GM23338 (cell line): ENCODE results near the gene IGSF21.

ENCODE experiments used
- CREB1 ChIP-seq: fragments of 250-450 bp; sonication (Bioruptor Pico); IDR thresholded peaks from 2 replicates; pipeline ENCODE4 v1.5.0; 2020; ENCODE audit warnings: low read depth, mild to moderate bottlenecking, moderate library complexity
- CTCF ChIP-seq, 2 experiments: fragments of 200-600 bp in 1 of 2; sonication (generic) in 1 of 2; conservative IDR thresholded peaks; 2 replicates each; pipeline versions ENCODE4 v1.5.1 to v1.6.1; 2016 to 2017; ENCODE audit warnings: antibody characterized with exemption in 2 of 2, low read depth in 2 of 2, mild to moderate bottlenecking in 2 of 2, moderate library complexity in 1 of 2
- EZH2 ChIP-seq: fragments of 200-600 bp; sonication (generic); IDR thresholded peaks from one replicate; pipeline ENCODE4 v1.8.0; 2017; ENCODE audit warnings: antibody characterized with exemption, mild to moderate bottlenecking, low read depth; ENCODE audit not compliant: unreplicated experiment
- EZH2phosphoT487 ChIP-seq: fragments of 200-600 bp; sonication (generic); IDR thresholded peaks from one replicate; pipeline ENCODE4 v1.8.1; 2018; ENCODE audit warnings: antibody characterized with exemption; ENCODE audit not compliant: unreplicated experiment
- JUNB ChIP-seq: IDR thresholded peaks from one replicate; pipeline ENCODE4 v1.6.1; 2016; ENCODE audit warnings: antibody characterized with exemption; ENCODE audit not compliant: unreplicated experiment
- NANOG ChIP-seq: IDR thresholded peaks from 2 replicates; pipeline ENCODE4 v1.6.1; 2016; ENCODE audit warnings: antibody characterized with exemption, borderline replicate concordance
- POLR2AphosphoS5 ChIP-seq: IDR thresholded peaks from 2 replicates; pipeline ENCODE4 v1.6.1; 2016; ENCODE audit warnings: antibody characterized with exemption, low read depth
- ZNF114 ChIP-seq: fragments of 250-450 bp; sonication (Bioruptor Pico); IDR thresholded peaks from 2 replicates; pipeline ENCODE4 v1.5.0; 2020; ENCODE audit warnings: mild to moderate bottlenecking, moderate library complexity
- ZNF331 ChIP-seq: fragments of 250-450 bp; sonication (Bioruptor Pico); IDR thresholded peaks from 2 replicates; pipeline ENCODE4 v1.5.0; 2020; ENCODE audit warnings: low read depth, mild to moderate bottlenecking, moderate library complexity
- TF ChIP-seq, protein P1 (sequence below): IDR thresholded peaks from one replicate; pipeline ENCODE4 v1.6.1; 2018; ENCODE audit warnings: antibody characterized with exemption; ENCODE audit not compliant: unreplicated experiment
- TF ChIP-seq, protein P2 (sequence below): fragments of 250-450 bp; sonication (Bioruptor Pico); IDR thresholded peaks from 2 replicates; pipeline ENCODE4 v1.5.0; 2020; ENCODE audit warnings: mild to moderate bottlenecking, moderate library complexity

DNA sequence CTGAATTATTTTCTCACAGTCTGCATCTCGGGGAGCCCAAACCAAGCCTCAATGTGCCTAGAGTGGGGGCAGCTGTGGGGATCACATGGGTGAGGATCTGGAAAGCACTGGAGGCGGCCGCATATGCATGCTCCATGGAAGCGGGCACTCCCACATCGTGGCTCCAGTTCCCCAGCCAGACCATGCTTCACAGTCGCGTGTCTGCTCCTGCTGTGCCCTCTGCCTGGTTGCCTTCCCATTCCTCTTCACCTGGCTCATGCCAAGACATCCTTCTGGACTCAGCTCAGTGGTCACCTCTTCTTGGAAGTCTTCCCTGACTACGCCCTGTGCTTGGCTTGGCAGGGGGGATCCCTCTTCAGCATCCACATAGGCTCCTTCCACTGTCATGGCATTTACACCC is 32.8 kb downstream of the IGSF21 start:
- TF ChIP-seq EZH2, result no peak
- no peak for TF ChIP-seq CREB1 (CRISPR knock-in tag)
- no peak for TF ChIP-seq CTCF (conservative IDR thresholded peaks at IDR 0.05; ENCODE audit: low read depth in 2 of 2)
- no peak for TF ChIP-seq POLR2AphosphoS5
- TF ChIP-seq, protein P1, sequence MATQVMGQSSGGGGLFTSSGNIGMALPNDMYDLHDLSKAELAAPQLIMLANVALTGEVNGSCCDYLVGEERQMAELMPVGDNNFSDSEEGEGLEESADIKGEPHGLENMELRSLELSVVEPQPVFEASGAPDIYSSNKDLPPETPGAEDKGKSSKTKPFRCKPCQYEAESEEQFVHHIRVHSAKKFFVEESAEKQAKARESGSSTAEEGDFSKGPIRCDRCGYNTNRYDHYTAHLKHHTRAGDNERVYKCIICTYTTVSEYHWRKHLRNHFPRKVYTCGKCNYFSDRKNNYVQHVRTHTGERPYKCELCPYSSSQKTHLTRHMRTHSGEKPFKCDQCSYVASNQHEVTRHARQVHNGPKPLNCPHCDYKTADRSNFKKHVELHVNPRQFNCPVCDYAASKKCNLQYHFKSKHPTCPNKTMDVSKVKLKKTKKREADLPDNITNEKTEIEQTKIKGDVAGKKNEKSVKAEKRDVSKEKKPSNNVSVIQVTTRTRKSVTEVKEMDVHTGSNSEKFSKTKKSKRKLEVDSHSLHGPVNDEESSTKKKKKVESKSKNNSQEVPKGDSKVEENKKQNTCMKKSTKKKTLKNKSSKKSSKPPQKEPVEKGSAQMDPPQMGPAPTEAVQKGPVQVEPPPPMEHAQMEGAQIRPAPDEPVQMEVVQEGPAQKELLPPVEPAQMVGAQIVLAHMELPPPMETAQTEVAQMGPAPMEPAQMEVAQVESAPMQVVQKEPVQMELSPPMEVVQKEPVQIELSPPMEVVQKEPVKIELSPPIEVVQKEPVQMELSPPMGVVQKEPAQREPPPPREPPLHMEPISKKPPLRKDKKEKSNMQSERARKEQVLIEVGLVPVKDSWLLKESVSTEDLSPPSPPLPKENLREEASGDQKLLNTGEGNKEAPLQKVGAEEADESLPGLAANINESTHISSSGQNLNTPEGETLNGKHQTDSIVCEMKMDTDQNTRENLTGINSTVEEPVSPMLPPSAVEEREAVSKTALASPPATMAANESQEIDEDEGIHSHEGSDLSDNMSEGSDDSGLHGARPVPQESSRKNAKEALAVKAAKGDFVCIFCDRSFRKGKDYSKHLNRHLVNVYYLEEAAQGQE, result no peak
- TF ChIP-seq EZH2phosphoT487, result no peak
- no peak for TF ChIP-seq JUNB
- TF ChIP-seq, protein P2, sequence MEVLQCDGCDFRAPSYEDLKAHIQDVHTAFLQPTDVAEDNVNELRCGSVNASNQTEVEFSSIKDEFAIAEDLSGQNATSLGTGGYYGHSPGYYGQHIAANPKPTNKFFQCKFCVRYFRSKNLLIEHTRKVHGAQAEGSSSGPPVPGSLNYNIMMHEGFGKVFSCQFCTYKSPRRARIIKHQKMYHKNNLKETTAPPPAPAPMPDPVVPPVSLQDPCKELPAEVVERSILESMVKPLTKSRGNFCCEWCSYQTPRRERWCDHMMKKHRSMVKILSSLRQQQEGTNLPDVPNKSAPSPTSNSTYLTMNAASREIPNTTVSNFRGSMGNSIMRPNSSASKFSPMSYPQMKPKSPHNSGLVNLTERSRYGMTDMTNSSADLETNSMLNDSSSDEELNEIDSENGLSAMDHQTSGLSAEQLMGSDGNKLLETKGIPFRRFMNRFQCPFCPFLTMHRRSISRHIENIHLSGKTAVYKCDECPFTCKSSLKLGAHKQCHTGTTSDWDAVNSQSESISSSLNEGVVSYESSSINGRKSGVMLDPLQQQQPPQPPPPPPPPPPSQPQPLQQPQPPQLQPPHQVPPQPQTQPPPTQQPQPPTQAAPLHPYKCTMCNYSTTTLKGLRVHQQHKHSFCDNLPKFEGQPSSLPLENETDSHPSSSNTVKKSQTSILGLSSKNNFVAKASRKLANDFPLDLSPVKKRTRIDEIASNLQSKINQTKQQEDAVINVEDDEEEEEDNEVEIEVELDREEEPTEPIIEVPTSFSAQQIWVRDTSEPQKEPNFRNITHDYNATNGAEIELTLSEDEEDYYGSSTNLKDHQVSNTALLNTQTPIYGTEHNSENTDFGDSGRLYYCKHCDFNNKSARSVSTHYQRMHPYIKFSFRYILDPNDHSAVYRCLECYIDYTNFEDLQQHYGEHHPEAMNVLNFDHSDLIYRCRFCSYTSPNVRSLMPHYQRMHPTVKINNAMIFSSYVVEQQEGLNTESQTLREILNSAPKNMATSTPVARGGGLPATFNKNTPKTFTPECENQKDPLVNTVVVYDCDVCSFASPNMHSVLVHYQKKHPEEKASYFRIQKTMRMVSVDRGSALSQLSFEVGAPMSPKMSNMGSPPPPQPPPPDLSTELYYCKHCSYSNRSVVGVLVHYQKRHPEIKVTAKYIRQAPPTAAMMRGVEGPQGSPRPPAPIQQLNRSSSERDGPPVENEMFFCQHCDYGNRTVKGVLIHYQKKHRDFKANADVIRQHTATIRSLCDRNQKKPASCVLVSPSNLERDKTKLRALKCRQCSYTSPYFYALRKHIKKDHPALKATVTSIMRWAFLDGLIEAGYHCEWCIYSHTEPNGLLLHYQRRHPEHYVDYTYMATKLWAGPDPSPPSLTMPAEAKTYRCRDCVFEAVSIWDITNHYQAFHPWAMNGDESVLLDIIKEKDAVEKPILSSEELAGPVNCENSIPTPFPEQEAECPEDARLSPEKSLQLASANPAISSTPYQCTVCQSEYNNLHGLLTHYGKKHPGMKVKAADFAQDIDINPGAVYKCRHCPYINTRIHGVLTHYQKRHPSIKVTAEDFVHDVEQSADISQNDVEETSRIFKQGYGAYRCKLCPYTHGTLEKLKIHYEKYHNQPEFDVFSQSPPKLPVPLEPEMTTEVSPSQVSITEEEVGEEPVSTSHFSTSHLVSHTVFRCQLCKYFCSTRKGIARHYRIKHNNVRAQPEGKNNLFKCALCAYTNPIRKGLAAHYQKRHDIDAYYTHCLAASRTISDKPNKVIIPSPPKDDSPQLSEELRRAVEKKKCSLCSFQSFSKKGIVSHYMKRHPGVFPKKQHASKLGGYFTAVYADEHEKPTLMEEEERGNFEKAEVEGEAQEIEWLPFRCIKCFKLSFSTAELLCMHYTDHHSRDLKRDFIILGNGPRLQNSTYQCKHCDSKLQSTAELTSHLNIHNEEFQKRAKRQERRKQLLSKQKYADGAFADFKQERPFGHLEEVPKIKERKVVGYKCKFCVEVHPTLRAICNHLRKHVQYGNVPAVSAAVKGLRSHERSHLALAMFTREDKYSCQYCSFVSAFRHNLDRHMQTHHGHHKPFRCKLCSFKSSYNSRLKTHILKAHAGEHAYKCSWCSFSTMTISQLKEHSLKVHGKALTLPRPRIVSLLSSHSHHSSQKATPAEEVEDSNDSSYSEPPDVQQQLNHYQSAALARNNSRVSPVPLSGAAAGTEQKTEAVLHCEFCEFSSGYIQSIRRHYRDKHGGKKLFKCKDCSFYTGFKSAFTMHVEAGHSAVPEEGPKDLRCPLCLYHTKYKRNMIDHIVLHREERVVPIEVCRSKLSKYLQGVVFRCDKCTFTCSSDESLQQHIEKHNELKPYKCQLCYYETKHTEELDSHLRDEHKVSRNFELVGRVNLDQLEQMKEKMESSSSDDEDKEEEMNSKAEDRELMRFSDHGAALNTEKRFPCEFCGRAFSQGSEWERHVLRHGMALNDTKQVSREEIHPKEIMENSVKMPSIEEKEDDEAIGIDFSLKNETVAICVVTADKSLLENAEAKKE, result no peak
- TF ChIP-seq NANOG, result no peak
- TF ChIP-seq ZNF331 (CRISPR knock-in tag), result no peak
- TF ChIP-seq ZNF114, result no peak
